Fibroblast of lung (primary cell): ENCODE results near the gene RANBP3. TPM values are rescaled to one million over a fixed set of nuclear protein-coding genes. Genes with fewer than 3 reads are reported as not detected.

Experiments used
- DNase-seq, 2 donors: peaks; one replicate each; pipeline versions ENCODE4 v3.0.0 to v3.0.0-alpha.2; 2010; ENCODE audit warnings: low read depth in 2 of 2
- H2AFZ ChIP-seq: 2 replicates; pipeline ENCODE4 v1.5.1; 2012; ENCODE audit warnings: low read length, control low read depth, inconsistent platforms
- H3K27ac ChIP-seq: 2 replicates; pipeline ENCODE4 v1.5.1; 2011; ENCODE audit warnings: low read length, control low read depth; ENCODE audit not compliant: insufficient read depth
- H3K27me3 ChIP-seq: 2 replicates; pipeline ENCODE4 v1.5.1; 2011; ENCODE audit warnings: mild to moderate bottlenecking, low read length; ENCODE audit not compliant: control insufficient read depth, insufficient read depth
- H3K36me3 ChIP-seq: 2 replicates; pipeline ENCODE4 v1.5.1; 2011; ENCODE audit warnings: low read length; ENCODE audit not compliant: control insufficient read depth, insufficient read depth
- H3K4me1 ChIP-seq: 2 replicates; pipeline ENCODE4 v1.5.1; 2011; ENCODE audit warnings: low read length; ENCODE audit not compliant: control insufficient read depth, insufficient read depth; ENCODE audit errors: extremely low read depth
- H3K4me2 ChIP-seq: 2 replicates; pipeline ENCODE4 v1.5.1; 2011; ENCODE audit warnings: low read length, control low read depth; ENCODE audit not compliant: insufficient read depth; ENCODE audit errors: extremely low read depth
- H3K4me3 ChIP-seq, 4 experiments: fragments of 200-600 bp in 1 of 4; sonication (generic) in 1 of 4; replicated peaks in 1 of 4; 2 replicates each; pipeline ENCODE4 v1.5.1; 2011 to 2016; ENCODE audit warnings: low read length in 4 of 4, low read depth in 3 of 4, mild to moderate bottlenecking in 3 of 4, control low read depth in 2 of 4, inconsistent platforms in 1 of 4, mixed read lengths in 1 of 4; ENCODE audit not compliant: insufficient read depth in 1 of 4; ENCODE audit errors: control extremely low read depth in 1 of 4
- H3K79me2 ChIP-seq: 2 replicates; pipeline ENCODE4 v1.5.1; 2012; ENCODE audit warnings: mild to moderate bottlenecking, low read length, inconsistent platforms; ENCODE audit not compliant: control insufficient read depth, insufficient read depth
- H3K9ac ChIP-seq: 2 replicates; pipeline ENCODE4 v1.5.1; 2011; ENCODE audit warnings: mild to moderate bottlenecking, low read length, control low read depth; ENCODE audit not compliant: insufficient read depth
- H3K9me3 ChIP-seq: 2 replicates; pipeline ENCODE4 v1.5.1; 2012; ENCODE audit warnings: low read depth, low read length; ENCODE audit not compliant: control insufficient read depth, insufficient read depth
- H4K20me1 ChIP-seq: 2 replicates; pipeline ENCODE4 v1.5.1; 2011; ENCODE audit warnings: low read length; ENCODE audit not compliant: control insufficient read depth, insufficient read depth; ENCODE audit errors: extremely low read depth
- EZH2 ChIP-seq: IDR thresholded peaks from 2 replicates; pipeline ENCODE4 v1.5.1; 2012; ENCODE audit warnings: low read length, control low read depth, mild to moderate bottlenecking; ENCODE audit errors: missing control alignments
- polyA plus RNA-seq, 2 donors: library from polyadenylated mRNA; depleted of rRNA in 1 of 2; stranded (reverse) in 1 of 2; unstranded in 1 of 2; fragments of >200 nt; gene quantifications; 2 replicates each; pipeline ENCODE4 v1.2.1, GENCODE V29; 2011 to 2012; ENCODE audit warnings: missing spikeins in 1 of 2
- total RNA-seq: library from RNA; depleted of rRNA; stranded (reverse); fragments of >200 nt; gene quantifications from 2 replicates; pipeline ENCODE4 v1.2.1, GENCODE V29; 2014
- TF ChIP-seq, protein P1 (sequence below), 2 donors: IDR thresholded peaks in 1 of 2; conservative IDR thresholded peaks in 1 of 2; 1 replicate in 1 of 2; 2 replicates in 1 of 2; pipeline ENCODE4 v1.5.1; 2011 to 2012; ENCODE audit warnings: low read length in 2 of 2, control low read depth in 1 of 2, inconsistent platforms in 1 of 2, low read depth in 1 of 2, mild to moderate bottlenecking in 1 of 2

The RANBP3 gene
- total and polyA plus RNA-seq, 2 donors (not counting 1 experiment from before 2014, with no cell fraction given): 39.8 to 59.4 TPM

DNA sequence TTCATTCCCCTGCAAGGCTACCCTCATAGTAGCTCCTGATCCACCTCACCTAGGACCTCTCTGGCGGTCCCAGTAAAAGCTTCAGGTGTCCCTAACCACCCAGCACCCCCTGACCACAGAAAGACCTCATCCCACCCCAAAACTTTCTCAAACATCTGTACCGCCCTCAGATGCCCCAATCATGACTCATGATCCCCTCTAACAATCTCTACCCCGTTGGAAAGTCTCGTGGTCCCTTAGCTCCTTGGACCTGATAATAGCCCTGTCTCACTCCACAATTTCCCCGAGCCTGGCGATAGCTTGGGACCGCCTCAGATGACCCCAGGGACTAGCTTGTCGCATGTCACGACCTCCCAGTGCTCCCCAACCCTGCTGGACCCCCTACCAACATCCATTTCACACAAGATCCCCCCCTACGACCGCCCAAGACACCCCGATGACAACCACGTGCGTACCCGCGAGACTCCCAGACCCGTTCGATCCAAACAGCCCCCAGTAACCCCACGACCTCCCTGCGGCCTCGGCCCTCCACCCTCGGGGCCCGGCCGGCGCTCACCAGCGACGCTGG, 74.8 kb downstream of the RANBP3 start:
- H3K9ac ChIP-seq: peak overlapping the region; percentile 100
- no peaks in the 10 kb centered on the region for H3K9me3 ChIP-seq
- DNase-seq: peak; percentile 43 to 59
- H3K79me2 ChIP-seq: peaks cover 37% of the 10 kb centered on the region
- peak overlapping the region; percentile 80 to 100 (median 100) for H3K4me3 ChIP-seq
- no peaks in the 10 kb centered on the region for H3K27me3 ChIP-seq
- TF ChIP-seq EZH2: no peak
- TF ChIP-seq, protein P1, sequence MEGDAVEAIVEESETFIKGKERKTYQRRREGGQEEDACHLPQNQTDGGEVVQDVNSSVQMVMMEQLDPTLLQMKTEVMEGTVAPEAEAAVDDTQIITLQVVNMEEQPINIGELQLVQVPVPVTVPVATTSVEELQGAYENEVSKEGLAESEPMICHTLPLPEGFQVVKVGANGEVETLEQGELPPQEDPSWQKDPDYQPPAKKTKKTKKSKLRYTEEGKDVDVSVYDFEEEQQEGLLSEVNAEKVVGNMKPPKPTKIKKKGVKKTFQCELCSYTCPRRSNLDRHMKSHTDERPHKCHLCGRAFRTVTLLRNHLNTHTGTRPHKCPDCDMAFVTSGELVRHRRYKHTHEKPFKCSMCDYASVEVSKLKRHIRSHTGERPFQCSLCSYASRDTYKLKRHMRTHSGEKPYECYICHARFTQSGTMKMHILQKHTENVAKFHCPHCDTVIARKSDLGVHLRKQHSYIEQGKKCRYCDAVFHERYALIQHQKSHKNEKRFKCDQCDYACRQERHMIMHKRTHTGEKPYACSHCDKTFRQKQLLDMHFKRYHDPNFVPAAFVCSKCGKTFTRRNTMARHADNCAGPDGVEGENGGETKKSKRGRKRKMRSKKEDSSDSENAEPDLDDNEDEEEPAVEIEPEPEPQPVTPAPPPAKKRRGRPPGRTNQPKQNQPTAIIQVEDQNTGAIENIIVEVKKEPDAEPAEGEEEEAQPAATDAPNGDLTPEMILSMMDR (conservative IDR thresholded peaks at IDR 0.05 in 1 of 2, IDR thresholded peaks at IDR 0.05 in 1 of 2; ENCODE audit: low read depth in 1 of 2, low read length in 2 of 2): no peak
- peak overlapping the region; percentile 89 for H3K4me2 ChIP-seq
- H2AFZ ChIP-seq: peak overlapping the region; percentile 73
- peaks cover 2% of the 10 kb centered on the region for H3K4me1 ChIP-seq
- peaks cover 4% of the 10 kb centered on the region for H3K36me3 ChIP-seq
- H4K20me1 ChIP-seq: no peaks in the 10 kb centered on the region
- H3K27ac ChIP-seq: peak overlapping the region; percentile 100

DNA sequence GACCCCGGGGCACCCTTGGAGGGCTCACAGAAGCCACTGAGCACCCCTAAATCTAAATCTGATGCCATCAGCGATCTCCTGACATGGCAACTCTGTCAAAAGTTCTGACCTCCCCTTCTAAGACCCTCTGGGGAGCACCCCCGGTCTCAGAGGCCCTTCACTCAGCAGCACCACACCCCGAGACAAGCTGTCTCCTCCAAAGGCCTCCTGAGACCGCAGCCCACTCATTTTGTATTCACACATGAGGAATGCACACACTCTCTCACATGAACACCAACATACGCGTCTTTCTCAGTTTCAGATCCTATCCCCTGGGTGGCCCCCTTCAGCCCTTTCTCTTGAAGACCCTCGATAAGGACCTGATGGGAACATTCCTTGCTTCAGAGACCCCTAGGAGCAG, 77.0 kb downstream of the RANBP3 start:
- Histone ChIP-seq H2AFZ (no peak overlapping the region), H4K20me1 (no peaks in the 10 kb centered on the region), H3K9me3 (no peaks in the 10 kb centered on the region), H3K4me3 (no peak overlapping the region), H3K9ac (no peak overlapping the region), H3K27me3 (no peaks in the 10 kb centered on the region), H3K79me2 (peaks cover 39% of the 10 kb centered on the region), H3K36me3 (peaks cover 9% of the 10 kb centered on the region), H3K4me2 (no peak overlapping the region), H3K27ac (no peak overlapping the region), H3K4me1 (peaks cover 2% of the 10 kb centered on the region)
- TF ChIP-seq, protein P1 (conservative IDR thresholded peaks at IDR 0.05 in 1 of 2, IDR thresholded peaks at IDR 0.05 in 1 of 2; ENCODE audit: low read depth in 1 of 2, low read length in 2 of 2): no peak
- TF ChIP-seq EZH2: no peak
- no peak for DNase-seq

DNA sequence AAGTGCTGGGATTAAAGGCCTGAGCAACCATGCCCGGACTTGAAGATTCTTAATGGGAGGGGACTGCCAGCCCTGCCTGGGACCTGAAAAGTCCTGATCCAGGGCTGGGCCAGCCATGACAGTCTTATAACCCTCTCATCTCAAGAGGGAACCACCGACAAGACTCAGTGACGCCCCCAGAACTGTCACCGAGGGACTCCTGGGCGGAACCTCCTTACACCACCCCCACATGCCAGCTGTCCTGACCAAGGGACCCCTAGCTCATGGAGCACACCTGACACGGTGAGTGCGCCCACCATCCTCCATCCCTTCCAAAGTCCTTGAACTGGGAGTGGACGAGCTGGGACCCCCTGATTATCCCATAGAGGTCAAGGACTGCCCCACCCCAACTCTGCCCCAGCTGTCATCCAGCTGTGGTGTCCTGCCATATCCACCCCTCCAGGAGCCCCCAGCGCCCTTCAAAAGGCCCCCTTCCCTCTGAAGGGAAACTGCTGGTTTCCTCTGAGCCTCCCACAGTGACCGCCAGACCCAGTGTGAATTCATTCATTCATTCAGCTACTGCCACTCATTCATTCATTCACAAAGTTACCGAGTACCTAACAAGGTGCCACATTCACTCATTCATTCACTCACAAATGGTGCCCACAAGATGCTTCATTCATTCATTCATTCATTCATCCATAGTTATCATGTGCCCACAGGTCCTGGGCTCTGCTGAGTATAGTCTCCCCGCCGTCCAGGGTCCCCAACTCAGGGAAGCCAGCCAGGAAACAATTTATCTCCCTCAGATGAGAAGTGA, 78.0 kb downstream of the RANBP3 start:
- DNase-seq: no peak
- H3K79me2 ChIP-seq: peaks cover 39% of the 10 kb centered on the region

More for the DNA sequence above, 78.0 kb downstream of the RANBP3 start:
- H3K27me3 ChIP-seq: no peaks in the 10 kb centered on the region
- H3K9me3 ChIP-seq: no peaks in the 10 kb centered on the region
- H3K9ac ChIP-seq: no peak overlapping the region
- no peak overlapping the region for H3K4me3 ChIP-seq
- peaks cover 2% of the 10 kb centered on the region for H3K4me1 ChIP-seq
- H3K27ac ChIP-seq: no peak overlapping the region
- no peak overlapping the region for H3K4me2 ChIP-seq
- H3K36me3 ChIP-seq: peaks cover 15% of the 10 kb centered on the region
- H4K20me1 ChIP-seq: no peaks in the 10 kb centered on the region
- TF ChIP-seq, protein P1 (conservative IDR thresholded peaks at IDR 0.05 in 1 of 2, IDR thresholded peaks at IDR 0.05 in 1 of 2; ENCODE audit: low read depth in 1 of 2, low read length in 2 of 2): no peak
- no peak for TF ChIP-seq EZH2
- no peak overlapping the region for H2AFZ ChIP-seq
